Mesothelial cell of epicardium (in vitro differentiated cells): ENCODE measurements around the gene MINDY4B. TPM values are rescaled to one million over a fixed set of nuclear protein-coding genes. Genes with fewer than 3 reads are reported as not detected.

Experiments used
- DNase-seq, 2 experiments: peaks; one replicate each; pipeline ENCODE4 v3.0.0; 2021; ENCODE audit warnings: low spot score in 2 of 2; ENCODE audit not compliant: unreplicated experiment in 2 of 2
- H3K27ac Mint-ChIP-seq: 2 replicates; pipeline ENCODE4 v1.8.0; 2021; ENCODE audit warnings: mixed read lengths
- H3K27me3 Mint-ChIP-seq: 2 replicates; pipeline ENCODE4 v1.8.0; 2021; ENCODE audit warnings: low read depth, mixed read lengths
- H3K36me3 Mint-ChIP-seq: 2 replicates; pipeline ENCODE4 v1.8.0; 2021; ENCODE audit warnings: mixed read lengths
- H3K4me1 Mint-ChIP-seq: 2 replicates; pipeline ENCODE4 v1.8.0; 2021; ENCODE audit warnings: mixed read lengths
- H3K4me3 Mint-ChIP-seq: 2 replicates; pipeline ENCODE4 v1.8.0; 2021; ENCODE audit warnings: mild to moderate bottlenecking, moderate library complexity, mixed read lengths
- H3K9me3 Mint-ChIP-seq: 2 replicates; pipeline ENCODE4 v1.8.0; 2021; ENCODE audit warnings: mixed read lengths
- CTCF ChIP-seq: fragments of 200-600 bp; sonication (generic); IDR thresholded peaks from one replicate; pipeline ENCODE4 v1.5.0; 2021; ENCODE audit warnings: antibody characterized with exemption; ENCODE audit not compliant: unreplicated experiment
- total RNA-seq: library from RNA; stranded (reverse); gene quantifications from 3 replicates; pipeline ENCODE4 v1.2.1, GENCODE V29; 2021

Gene MINDY4B
- total RNA-seq, 1 donor from 2014 or later = not detected

- no peak for DNase-seq
- no peaks in the 10 kb centered on the region for H3K9me3 Mint-ChIP-seq
- no peak for TF ChIP-seq CTCF
- no peak overlapping the region for H3K27ac Mint-ChIP-seq
- H3K4me3 Mint-ChIP-seq = no peak overlapping the region
- no peaks in the 10 kb centered on the region for H3K4me1 Mint-ChIP-seq
- H3K36me3 Mint-ChIP-seq = no peaks in the 10 kb centered on the region
- peaks cover 24% of the 10 kb centered on the region for H3K27me3 Mint-ChIP-seq
Observed at GRCh38 chr3:150922611-150923010, 17.4 kb upstream of the MINDY4B start.

GRCh38 chr3:150921209-150921608, 16.0 kb upstream of the MINDY4B start:
- Mint-ChIP-seq H3K9me3 (no peaks in the 10 kb centered on the region), H3K4me1 (no peaks in the 10 kb centered on the region), H3K36me3 (no peaks in the 10 kb centered on the region), H3K27me3 (peaks cover 24% of the 10 kb centered on the region), H3K4me3 (no peak overlapping the region), H3K27ac (no peak overlapping the region)
- no peak for DNase-seq
- no peak for TF ChIP-seq CTCF

GRCh38 chr3:150920236-150920635, 15.0 kb upstream of the MINDY4B start:
- Mint-ChIP-seq H3K36me3 (no peaks in the 10 kb centered on the region), H3K4me1 (no peaks in the 10 kb centered on the region), H3K27ac (no peak overlapping the region), H3K27me3 (peaks cover 24% of the 10 kb centered on the region), H3K9me3 (no peaks in the 10 kb centered on the region), H3K4me3 (no peak overlapping the region)
- no peak for TF ChIP-seq CTCF
- no peak for DNase-seq

GRCh38 chr3:150917951-150918350, 12.7 kb upstream of the MINDY4B start:
- H3K4me1 Mint-ChIP-seq = no peaks in the 10 kb centered on the region
- no peak overlapping the region for H3K27ac Mint-ChIP-seq
- H3K36me3 Mint-ChIP-seq = no peaks in the 10 kb centered on the region
- no peak for TF ChIP-seq CTCF
- H3K4me3 Mint-ChIP-seq = no peak overlapping the region
- H3K9me3 Mint-ChIP-seq = no peaks in the 10 kb centered on the region
- H3K27me3 Mint-ChIP-seq = peaks cover 24% of the 10 kb centered on the region
- no peak for DNase-seq

- no peak for TF ChIP-seq CTCF
- H3K27me3 Mint-ChIP-seq = peaks cover 27% of the 10 kb centered on the region
- H3K36me3 Mint-ChIP-seq = no peaks in the 10 kb centered on the region
- H3K27ac Mint-ChIP-seq = no peak overlapping the region
- no peaks in the 10 kb centered on the region for H3K9me3 Mint-ChIP-seq
- DNase-seq = no peak
- no peak overlapping the region for H3K4me3 Mint-ChIP-seq
- no peaks in the 10 kb centered on the region for H3K4me1 Mint-ChIP-seq
Observed at GRCh38 chr3:150913133-150913922, 8.1 kb upstream of the MINDY4B start.
